Fibroblast of lung (primary cell): ENCODE data around the gene MEI4. TPM values are rescaled to one million over a fixed set of nuclear protein-coding genes. Genes with fewer than 3 reads are reported as not detected.

Experiments used
- DNase-seq, 2 donors: peaks; one replicate each; pipeline versions ENCODE4 v3.0.0 to v3.0.0-alpha.2; 2010; ENCODE audit warnings: low read depth in 2 of 2
- H2AFZ ChIP-seq: 2 replicates; pipeline ENCODE4 v1.5.1; 2012; ENCODE audit warnings: low read length, control low read depth, inconsistent platforms
- H3K27ac ChIP-seq: 2 replicates; pipeline ENCODE4 v1.5.1; 2011; ENCODE audit warnings: low read length, control low read depth; ENCODE audit not compliant: insufficient read depth
- H3K27me3 ChIP-seq: 2 replicates; pipeline ENCODE4 v1.5.1; 2011; ENCODE audit warnings: mild to moderate bottlenecking, low read length; ENCODE audit not compliant: control insufficient read depth, insufficient read depth
- H3K36me3 ChIP-seq: 2 replicates; pipeline ENCODE4 v1.5.1; 2011; ENCODE audit warnings: low read length; ENCODE audit not compliant: control insufficient read depth, insufficient read depth
- H3K4me1 ChIP-seq: 2 replicates; pipeline ENCODE4 v1.5.1; 2011; ENCODE audit warnings: low read length; ENCODE audit not compliant: control insufficient read depth, insufficient read depth; ENCODE audit errors: extremely low read depth
- H3K4me2 ChIP-seq: 2 replicates; pipeline ENCODE4 v1.5.1; 2011; ENCODE audit warnings: low read length, control low read depth; ENCODE audit not compliant: insufficient read depth; ENCODE audit errors: extremely low read depth
- H3K4me3 ChIP-seq, 4 experiments: fragments of 200-600 bp in 1 of 4; sonication (generic) in 1 of 4; replicated peaks in 1 of 4; 2 replicates each; pipeline ENCODE4 v1.5.1; 2011 to 2016; ENCODE audit warnings: low read length in 4 of 4, low read depth in 3 of 4, mild to moderate bottlenecking in 3 of 4, control low read depth in 2 of 4, inconsistent platforms in 1 of 4, mixed read lengths in 1 of 4; ENCODE audit not compliant: insufficient read depth in 1 of 4; ENCODE audit errors: control extremely low read depth in 1 of 4
- H3K79me2 ChIP-seq: 2 replicates; pipeline ENCODE4 v1.5.1; 2012; ENCODE audit warnings: mild to moderate bottlenecking, low read length, inconsistent platforms; ENCODE audit not compliant: control insufficient read depth, insufficient read depth
- H3K9ac ChIP-seq: 2 replicates; pipeline ENCODE4 v1.5.1; 2011; ENCODE audit warnings: mild to moderate bottlenecking, low read length, control low read depth; ENCODE audit not compliant: insufficient read depth
- H3K9me3 ChIP-seq: 2 replicates; pipeline ENCODE4 v1.5.1; 2012; ENCODE audit warnings: low read depth, low read length; ENCODE audit not compliant: control insufficient read depth, insufficient read depth
- H4K20me1 ChIP-seq: 2 replicates; pipeline ENCODE4 v1.5.1; 2011; ENCODE audit warnings: low read length; ENCODE audit not compliant: control insufficient read depth, insufficient read depth; ENCODE audit errors: extremely low read depth
- EZH2 ChIP-seq: IDR thresholded peaks from 2 replicates; pipeline ENCODE4 v1.5.1; 2012; ENCODE audit warnings: low read length, control low read depth, mild to moderate bottlenecking; ENCODE audit errors: missing control alignments
- polyA minus RNA-seq: library from RNA; depleted of rRNA, polyadenylated mRNA; stranded (reverse); fragments of >200 nt; gene quantifications from 2 replicates; pipeline ENCODE4 v1.2.3, GENCODE V29; 2011; ENCODE audit warnings: low replicate concordance
- polyA plus RNA-seq, 2 donors: library from polyadenylated mRNA; depleted of rRNA in 1 of 2; stranded (reverse) in 1 of 2; unstranded in 1 of 2; fragments of >200 nt; gene quantifications; 2 replicates each; pipeline ENCODE4 v1.2.1, GENCODE V29; 2011 to 2012; ENCODE audit warnings: missing spikeins in 1 of 2
- total RNA-seq: library from RNA; depleted of rRNA; stranded (reverse); fragments of >200 nt; gene quantifications from 2 replicates; pipeline ENCODE4 v1.2.1, GENCODE V29; 2014
- TF ChIP-seq, protein P1 (sequence below), 2 donors: IDR thresholded peaks in 1 of 2; conservative IDR thresholded peaks in 1 of 2; 1 replicate in 1 of 2; 2 replicates in 1 of 2; pipeline ENCODE4 v1.5.1; 2011 to 2012; ENCODE audit warnings: low read length in 2 of 2, control low read depth in 1 of 2, inconsistent platforms in 1 of 2, low read depth in 1 of 2, mild to moderate bottlenecking in 1 of 2

MEI4 gene, protein sequence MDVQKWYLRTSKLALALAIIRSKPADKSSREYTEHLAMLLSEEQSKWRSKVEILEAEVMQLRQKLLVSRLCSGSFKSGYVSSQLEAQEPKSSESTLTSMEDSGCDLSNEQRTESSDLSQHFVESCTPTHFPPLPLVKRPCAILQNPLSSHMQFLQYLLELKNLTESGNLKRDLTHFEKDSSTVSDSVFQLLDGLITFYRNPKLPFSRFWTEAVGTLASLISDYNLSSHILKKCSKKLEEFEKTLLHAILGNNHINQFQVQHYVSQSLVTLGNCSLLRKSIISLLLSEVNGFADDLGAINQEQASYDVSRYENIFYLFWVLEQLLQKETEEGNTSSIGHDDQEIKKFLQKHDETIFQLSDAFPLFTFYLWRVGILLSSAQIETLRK
- total RNA-seq (not detected in 2 replicates), polyA plus RNA-seq (not detected in 2 replicates), polyA minus RNA-seq (not detected in 2 replicates)
- polyA plus RNA-seq (2012), result not detected in 2 replicates

DNA sequence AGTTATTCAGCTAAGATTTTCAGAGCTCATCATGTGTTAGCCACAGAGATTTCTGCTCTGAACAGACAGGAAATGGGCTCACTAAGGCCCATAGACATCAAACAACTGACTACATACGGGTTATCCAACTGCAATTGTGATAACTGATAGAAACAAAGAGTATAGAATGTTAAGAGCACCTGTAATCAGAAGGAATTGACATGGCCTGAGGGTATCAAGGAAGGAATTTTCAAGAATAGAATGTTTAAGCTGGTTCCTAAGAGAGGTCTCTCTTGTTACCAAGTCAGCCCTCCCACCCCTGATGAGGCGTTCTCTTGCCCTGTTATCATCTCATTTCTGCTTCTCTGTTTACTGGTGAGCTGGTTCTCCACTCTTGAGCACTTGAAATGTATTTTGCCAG lies at the start of gene MEI4:
Gene MEI4, plus strand, starts transcription at position 301 of the 400 bp plus-strand sequence. CDS start 37,633 bp downstream, outside the sequence.
- Histone ChIP-seq H2AFZ (no peak within 1 kb of the TSS), H3K27ac (no peak within 1 kb of the TSS), H3K4me3 (no peak within 1 kb of the TSS), H3K79me2 (no peaks in the 10 kb centered on the region), H3K36me3 (no peaks in the 10 kb centered on the region), H4K20me1 (no peaks in the 10 kb centered on the region), H3K4me2 (no peak within 1 kb of the TSS), H3K9ac (no peak within 1 kb of the TSS), H3K27me3 (no peaks in the 10 kb centered on the region), H3K9me3 (no peaks in the 10 kb centered on the region), H3K4me1 (no peaks in the 10 kb centered on the region)
- TF ChIP-seq, protein P1, sequence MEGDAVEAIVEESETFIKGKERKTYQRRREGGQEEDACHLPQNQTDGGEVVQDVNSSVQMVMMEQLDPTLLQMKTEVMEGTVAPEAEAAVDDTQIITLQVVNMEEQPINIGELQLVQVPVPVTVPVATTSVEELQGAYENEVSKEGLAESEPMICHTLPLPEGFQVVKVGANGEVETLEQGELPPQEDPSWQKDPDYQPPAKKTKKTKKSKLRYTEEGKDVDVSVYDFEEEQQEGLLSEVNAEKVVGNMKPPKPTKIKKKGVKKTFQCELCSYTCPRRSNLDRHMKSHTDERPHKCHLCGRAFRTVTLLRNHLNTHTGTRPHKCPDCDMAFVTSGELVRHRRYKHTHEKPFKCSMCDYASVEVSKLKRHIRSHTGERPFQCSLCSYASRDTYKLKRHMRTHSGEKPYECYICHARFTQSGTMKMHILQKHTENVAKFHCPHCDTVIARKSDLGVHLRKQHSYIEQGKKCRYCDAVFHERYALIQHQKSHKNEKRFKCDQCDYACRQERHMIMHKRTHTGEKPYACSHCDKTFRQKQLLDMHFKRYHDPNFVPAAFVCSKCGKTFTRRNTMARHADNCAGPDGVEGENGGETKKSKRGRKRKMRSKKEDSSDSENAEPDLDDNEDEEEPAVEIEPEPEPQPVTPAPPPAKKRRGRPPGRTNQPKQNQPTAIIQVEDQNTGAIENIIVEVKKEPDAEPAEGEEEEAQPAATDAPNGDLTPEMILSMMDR (conservative IDR thresholded peaks at IDR 0.05 in 1 of 2, IDR thresholded peaks at IDR 0.05 in 1 of 2; ENCODE audit: low read depth in 1 of 2, low read length in 2 of 2), result no peak
- TF ChIP-seq EZH2, result no peak
- no peak for DNase-seq

DNA sequence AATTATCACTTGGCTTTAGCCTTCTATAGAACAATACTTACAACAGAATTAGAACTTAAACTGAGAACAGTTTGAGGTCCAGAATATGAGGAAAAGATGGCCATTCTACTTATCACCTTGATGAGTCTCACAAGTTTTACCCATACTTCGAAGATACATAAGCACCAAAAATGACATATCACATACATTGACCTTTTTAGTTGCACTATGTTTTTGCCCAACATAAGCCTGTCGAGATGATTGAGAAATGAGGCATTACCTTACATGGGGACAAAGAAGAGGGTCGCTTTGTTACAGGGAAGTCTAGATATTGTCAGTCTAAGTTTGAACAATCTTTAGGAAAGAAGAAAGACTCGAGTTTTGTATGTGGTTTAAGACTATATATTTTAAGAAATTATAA lies 48.4 kb upstream of the MEI4 start:
- H3K27me3 ChIP-seq, result no peaks in the 10 kb centered on the region

GRCh38 chr6:77607004-77607403 lies 45.8 kb upstream of the MEI4 start:
- H3K36me3 ChIP-seq, result no peaks in the 10 kb centered on the region
- H3K27me3 ChIP-seq, result no peaks in the 10 kb centered on the region
- H3K27ac ChIP-seq, result no peak overlapping the region
- no peaks in the 10 kb centered on the region for H3K79me2 ChIP-seq
- H3K9me3 ChIP-seq, result no peaks in the 10 kb centered on the region
- no peaks in the 10 kb centered on the region for H4K20me1 ChIP-seq
- DNase-seq, result no peak
- H3K4me2 ChIP-seq, result no peak overlapping the region
- no peaks in the 10 kb centered on the region for H3K4me1 ChIP-seq
- no peak overlapping the region for H3K9ac ChIP-seq
- H3K4me3 ChIP-seq, result no peak overlapping the region
- H2AFZ ChIP-seq, result no peak overlapping the region
- no peak for TF ChIP-seq EZH2
- TF ChIP-seq, protein P1 (conservative IDR thresholded peaks at IDR 0.05 in 1 of 2, IDR thresholded peaks at IDR 0.05 in 1 of 2; ENCODE audit: low read depth in 1 of 2, low read length in 2 of 2), result no peak

More for the DNA sequence above, 48.4 kb upstream of the MEI4 start:
- Histone ChIP-seq H2AFZ (no peak overlapping the region), H3K27ac (no peak overlapping the region), H4K20me1 (no peaks in the 10 kb centered on the region), H3K4me1 (no peaks in the 10 kb centered on the region), H3K4me3 (no peak overlapping the region), H3K36me3 (no peaks in the 10 kb centered on the region), H3K9ac (no peak overlapping the region), H3K9me3 (no peaks in the 10 kb centered on the region), H3K79me2 (no peaks in the 10 kb centered on the region), H3K4me2 (no peak overlapping the region)
- TF ChIP-seq, protein P1 (conservative IDR thresholded peaks at IDR 0.05 in 1 of 2, IDR thresholded peaks at IDR 0.05 in 1 of 2; ENCODE audit: low read depth in 1 of 2, low read length in 2 of 2), result no peak
- no peak for TF ChIP-seq EZH2
- DNase-seq, result no peak
